Activated naive CD4-positive, alpha-beta T cell treated with anti-CD3 and anti-CD28 coated beads, Interleukin-2, amount 50 U/mL, for 24 hours (primary cell): ENCODE data around the gene NODAL.

Experiments
- H3K27ac Mint-ChIP-seq: one replicate; pipeline ENCODE4 v1.8.0; 2021; ENCODE audit warnings: mild to moderate bottlenecking, mixed read lengths
- H3K27me3 Mint-ChIP-seq: one replicate; pipeline ENCODE4 v1.8.0; 2021; ENCODE audit warnings: mixed read lengths
- H3K36me3 Mint-ChIP-seq: one replicate; pipeline ENCODE4 v1.8.0; 2021; ENCODE audit warnings: mixed read lengths
- H3K4me1 Mint-ChIP-seq: one replicate; pipeline ENCODE4 v1.8.0; 2021; ENCODE audit warnings: mixed read lengths
- H3K4me3 Mint-ChIP-seq: one replicate; pipeline ENCODE4 v1.8.0; 2021; ENCODE audit warnings: mild to moderate bottlenecking, mixed read lengths
- H3K9me3 Mint-ChIP-seq: one replicate; pipeline ENCODE4 v1.8.0; 2021; ENCODE audit warnings: mixed read lengths

Gene NODAL

GRCh38 chr10:70425096-70425495 lies 16.4 kb downstream of the NODAL start:
- H3K9me3 Mint-ChIP-seq = no peaks in the 10 kb centered on the region
- peaks cover 10% of the 10 kb centered on the region for H3K36me3 Mint-ChIP-seq
- H3K27ac Mint-ChIP-seq = peak overlapping the region; percentile 4
- H3K4me1 Mint-ChIP-seq = peaks cover 8% of the 10 kb centered on the region
- H3K4me3 Mint-ChIP-seq = no peak overlapping the region
- H3K27me3 Mint-ChIP-seq = no peaks in the 10 kb centered on the region

- peaks cover 10% of the 10 kb centered on the region for H3K36me3 Mint-ChIP-seq
- H3K9me3 Mint-ChIP-seq = no peaks in the 10 kb centered on the region
- peak overlapping the region; percentile 41 for H3K27ac Mint-ChIP-seq
- H3K27me3 Mint-ChIP-seq = no peaks in the 10 kb centered on the region
- peaks cover 9% of the 10 kb centered on the region for H3K4me1 Mint-ChIP-seq
- H3K4me3 Mint-ChIP-seq = no peak overlapping the region
Measured at GRCh38 chr10:70424320-70424719, 17.2 kb downstream of the NODAL start.

GRCh38 chr10:70418713-70419112 lies 22.8 kb downstream of the NODAL start:
- Mint-ChIP-seq H3K9me3 (no peaks in the 10 kb centered on the region), H3K27me3 (no peaks in the 10 kb centered on the region), H3K4me3 (no peak overlapping the region), H3K4me1 (peaks cover 44% of the 10 kb centered on the region), H3K27ac (no peak overlapping the region), H3K36me3 (peaks cover 6% of the 10 kb centered on the region)

GRCh38 chr10:70418229-70418628 lies 23.3 kb downstream of the NODAL start:
- Mint-ChIP-seq H3K27me3 (no peaks in the 10 kb centered on the region), H3K9me3 (no peaks in the 10 kb centered on the region), H3K4me1 (peaks cover 47% of the 10 kb centered on the region), H3K27ac (peak overlapping the region; percentile 52), H3K4me3 (no peak overlapping the region), H3K36me3 (peaks cover 5% of the 10 kb centered on the region)

- Mint-ChIP-seq H3K27ac (peak overlapping the region; percentile 52), H3K4me3 (no peak overlapping the region), H3K9me3 (no peaks in the 10 kb centered on the region), H3K36me3 (peaks cover 2% of the 10 kb centered on the region), H3K27me3 (no peaks in the 10 kb centered on the region), H3K4me1 (peaks cover 49% of the 10 kb centered on the region)
Measured at GRCh38 chr10:70417568-70417967, 23.9 kb downstream of the NODAL start.

GRCh38 chr10:70412356-70412755 lies 29.1 kb downstream of the NODAL start:
- no peak overlapping the region for H3K27ac Mint-ChIP-seq
- H3K9me3 Mint-ChIP-seq = no peaks in the 10 kb centered on the region
- H3K4me1 Mint-ChIP-seq = peaks cover 75% of the 10 kb centered on the region
- no peak overlapping the region for H3K4me3 Mint-ChIP-seq
- no peaks in the 10 kb centered on the region for H3K27me3 Mint-ChIP-seq
- H3K36me3 Mint-ChIP-seq = peaks cover 6% of the 10 kb centered on the region

- H3K27me3 Mint-ChIP-seq = no peaks in the 10 kb centered on the region
- peaks cover 79% of the 10 kb centered on the region for H3K4me1 Mint-ChIP-seq
- no peaks in the 10 kb centered on the region for H3K9me3 Mint-ChIP-seq
- peaks cover 6% of the 10 kb centered on the region for H3K36me3 Mint-ChIP-seq
- no peak overlapping the region for H3K27ac Mint-ChIP-seq
- no peak overlapping the region for H3K4me3 Mint-ChIP-seq
Measured at GRCh38 chr10:70410608-70411007, 30.9 kb downstream of the NODAL start.

GRCh38 chr10:70409772-70410171 lies 31.7 kb downstream of the NODAL start:
- Mint-ChIP-seq H3K36me3 (peaks cover 7% of the 10 kb centered on the region), H3K9me3 (no peaks in the 10 kb centered on the region), H3K4me1 (peaks cover 79% of the 10 kb centered on the region)

GRCh38 chr10:70405037-70405824 lies 36.2 kb downstream of the NODAL start:
- peak overlapping the region; percentile 97 for H3K27ac Mint-ChIP-seq
- no peaks in the 10 kb centered on the region for H3K9me3 Mint-ChIP-seq

More at GRCh38 chr10:70409772-70410171, 31.7 kb downstream of the NODAL start:
- Mint-ChIP-seq H3K27ac (peak overlapping the region; percentile 36), H3K27me3 (no peaks in the 10 kb centered on the region), H3K4me3 (no peak overlapping the region)

GRCh38 chr10:70404787-70405036 lies 36.8 kb downstream of the NODAL start:
- Mint-ChIP-seq H3K27me3 (no peaks in the 10 kb centered on the region), H3K36me3 (peaks cover 6% of the 10 kb centered on the region), H3K4me1 (peaks cover 53% of the 10 kb centered on the region), H3K4me3 (peak overlapping the region; percentile 98), H3K27ac (peak overlapping the region; percentile 97), H3K9me3 (no peaks in the 10 kb centered on the region)

More at GRCh38 chr10:70405037-70405824, 36.2 kb downstream of the NODAL start:
- Mint-ChIP-seq H3K27me3 (no peaks in the 10 kb centered on the region), H3K4me1 (peaks cover 57% of the 10 kb centered on the region), H3K36me3 (peaks cover 7% of the 10 kb centered on the region), H3K4me3 (peak overlapping the region; percentile 98)

GRCh38 chr10:70404036-70404786 lies 37.3 kb downstream of the NODAL start, which contains the start of gene EIF4EBP2:
TSS of gene EIF4EBP2 (plus strand) at chr10:70404145. CDS start at chr10:70404402, 257 bp downstream.
- peaks cover 5% of the 10 kb centered on the region for H3K36me3 Mint-ChIP-seq

GRCh38 chr10:70403483-70404035 lies 37.9 kb downstream of the NODAL start:
- Mint-ChIP-seq H3K9me3 (no peaks in the 10 kb centered on the region), H3K27ac (peak overlapping the region; percentile 71), H3K27me3 (no peaks in the 10 kb centered on the region), H3K4me1 (peaks cover 42% of the 10 kb centered on the region), H3K36me3 (peaks cover 4% of the 10 kb centered on the region), H3K4me3 (peak overlapping the region; percentile 98)

More at GRCh38 chr10:70404036-70404786, 37.3 kb downstream of the NODAL start, which contains the start of gene EIF4EBP2:
- H3K27me3 Mint-ChIP-seq = no peaks in the 10 kb centered on the region
- H3K27ac Mint-ChIP-seq = peak within 1 kb of the TSS; percentile 97
- H3K4me1 Mint-ChIP-seq = peaks cover 48% of the 10 kb centered on the region
- peak within 1 kb of the TSS; percentile 98 for H3K4me3 Mint-ChIP-seq
- H3K9me3 Mint-ChIP-seq = no peaks in the 10 kb centered on the region

GRCh38 chr10:70399177-70399576 lies 42.3 kb downstream of the NODAL start:
- no peak overlapping the region for H3K27ac Mint-ChIP-seq
- H3K4me1 Mint-ChIP-seq = peaks cover 11% of the 10 kb centered on the region
- H3K9me3 Mint-ChIP-seq = no peaks in the 10 kb centered on the region
- H3K36me3 Mint-ChIP-seq = no peaks in the 10 kb centered on the region
- no peaks in the 10 kb centered on the region for H3K27me3 Mint-ChIP-seq
- H3K4me3 Mint-ChIP-seq = no peak overlapping the region

GRCh38 chr10:70396140-70396539 lies 45.3 kb downstream of the NODAL start:
- no peaks in the 10 kb centered on the region for H3K36me3 Mint-ChIP-seq
- no peak overlapping the region for H3K4me3 Mint-ChIP-seq
- H3K4me1 Mint-ChIP-seq = no peaks in the 10 kb centered on the region
- H3K27ac Mint-ChIP-seq = no peak overlapping the region
- H3K27me3 Mint-ChIP-seq = peaks cover 4% of the 10 kb centered on the region
- no peaks in the 10 kb centered on the region for H3K9me3 Mint-ChIP-seq

GRCh38 chr10:70391654-70392053 lies 49.8 kb downstream of the NODAL start:
- no peak overlapping the region for H3K27ac Mint-ChIP-seq
- no peak overlapping the region for H3K4me3 Mint-ChIP-seq
- H3K9me3 Mint-ChIP-seq = no peaks in the 10 kb centered on the region
- H3K36me3 Mint-ChIP-seq = no peaks in the 10 kb centered on the region
- peaks cover 3% of the 10 kb centered on the region for H3K4me1 Mint-ChIP-seq
- H3K27me3 Mint-ChIP-seq = peaks cover 4% of the 10 kb centered on the region
